ENCODE measurements around the gene ORC3.
"Not testable (repeated sequence)": the region's sequence is repeated elsewhere in the genome, so short reads cannot be mapped to it uniquely, and the experiment has no call there.

The ORC3 gene

DNA sequence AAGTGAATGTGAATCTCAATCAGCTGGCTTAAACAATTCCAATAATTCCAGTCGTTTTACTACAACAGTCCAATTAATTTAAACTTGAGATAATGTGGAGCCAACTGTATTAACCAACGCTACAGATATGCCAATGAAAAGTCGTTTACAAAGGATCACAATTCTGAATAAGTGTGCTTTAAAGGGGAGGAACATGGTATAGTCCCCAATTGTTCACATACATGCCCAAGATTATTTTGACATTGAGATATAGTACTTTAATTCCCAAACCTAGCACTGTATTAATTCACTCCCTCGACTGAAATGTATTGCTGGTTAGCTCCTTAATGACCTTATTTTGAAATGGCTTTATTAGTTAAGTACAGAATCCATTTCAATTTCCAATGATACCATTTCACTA, 109.6 kb downstream of the ORC3 start:
- no peak for DNase-seq

DNA sequence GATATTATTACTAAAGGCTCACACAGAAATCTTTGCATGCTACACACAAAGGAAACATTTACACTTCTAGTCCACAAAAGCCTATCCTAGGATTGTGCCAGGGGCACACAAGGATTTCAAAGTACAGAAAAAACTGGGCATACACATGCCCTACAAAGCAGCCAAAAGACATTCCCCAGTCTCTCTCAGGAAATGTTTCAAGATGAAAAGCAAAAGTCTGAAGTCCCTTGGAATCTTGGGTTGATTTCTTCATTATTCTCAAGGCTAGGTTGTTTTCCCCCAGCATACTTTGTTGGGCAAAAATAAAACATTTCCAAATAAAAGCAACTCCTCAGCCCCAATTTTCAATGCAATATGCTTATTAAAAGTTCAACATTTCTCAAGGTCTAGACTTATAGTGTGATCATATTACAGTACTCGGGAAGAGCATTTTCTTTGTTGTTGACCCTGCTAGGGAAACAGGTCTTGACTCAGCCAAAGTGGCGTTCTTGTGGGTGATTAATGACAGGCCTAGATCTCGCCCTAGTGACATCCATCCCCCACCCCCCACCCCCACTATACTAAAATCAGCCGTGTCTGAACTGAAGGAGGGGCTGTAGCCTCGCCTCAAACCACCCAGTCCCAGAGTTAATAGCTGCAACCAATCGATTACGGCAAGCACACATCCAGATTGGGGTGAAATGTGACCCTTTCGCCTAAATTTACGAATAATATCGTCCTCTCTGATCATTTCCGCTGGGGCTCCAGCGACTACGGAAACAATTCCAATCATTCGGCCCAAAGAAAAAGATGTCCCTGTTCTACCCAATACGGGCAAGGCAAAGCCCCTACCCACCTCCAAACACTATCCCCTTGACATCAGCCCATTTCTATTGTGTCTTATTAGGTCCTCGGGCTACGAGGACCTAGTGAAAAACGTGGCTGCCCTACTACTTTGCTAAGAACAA, 110.7 kb downstream of the ORC3 start:
- DNase-seq, result peak; percentile 30 to 48

DNA sequence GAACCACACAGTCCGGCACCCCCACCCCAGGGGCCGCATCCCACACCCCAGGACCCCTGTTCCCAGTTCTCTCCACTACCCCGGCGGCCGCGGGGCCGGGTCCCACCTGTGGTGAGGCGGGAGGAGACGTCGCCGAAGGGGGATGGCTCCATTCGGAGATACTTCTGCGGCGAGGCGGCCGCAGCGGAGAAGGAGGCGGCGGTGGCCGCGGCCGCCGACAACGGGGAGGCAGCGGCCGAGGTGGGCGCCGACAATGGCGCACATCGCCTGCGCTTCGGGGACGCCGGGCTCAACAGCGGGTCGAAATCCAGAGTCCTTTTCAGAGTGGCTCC, 111.4 kb downstream of the ORC3 start:
- DNase-seq, result peak; percentile 28 to 46

DNA sequence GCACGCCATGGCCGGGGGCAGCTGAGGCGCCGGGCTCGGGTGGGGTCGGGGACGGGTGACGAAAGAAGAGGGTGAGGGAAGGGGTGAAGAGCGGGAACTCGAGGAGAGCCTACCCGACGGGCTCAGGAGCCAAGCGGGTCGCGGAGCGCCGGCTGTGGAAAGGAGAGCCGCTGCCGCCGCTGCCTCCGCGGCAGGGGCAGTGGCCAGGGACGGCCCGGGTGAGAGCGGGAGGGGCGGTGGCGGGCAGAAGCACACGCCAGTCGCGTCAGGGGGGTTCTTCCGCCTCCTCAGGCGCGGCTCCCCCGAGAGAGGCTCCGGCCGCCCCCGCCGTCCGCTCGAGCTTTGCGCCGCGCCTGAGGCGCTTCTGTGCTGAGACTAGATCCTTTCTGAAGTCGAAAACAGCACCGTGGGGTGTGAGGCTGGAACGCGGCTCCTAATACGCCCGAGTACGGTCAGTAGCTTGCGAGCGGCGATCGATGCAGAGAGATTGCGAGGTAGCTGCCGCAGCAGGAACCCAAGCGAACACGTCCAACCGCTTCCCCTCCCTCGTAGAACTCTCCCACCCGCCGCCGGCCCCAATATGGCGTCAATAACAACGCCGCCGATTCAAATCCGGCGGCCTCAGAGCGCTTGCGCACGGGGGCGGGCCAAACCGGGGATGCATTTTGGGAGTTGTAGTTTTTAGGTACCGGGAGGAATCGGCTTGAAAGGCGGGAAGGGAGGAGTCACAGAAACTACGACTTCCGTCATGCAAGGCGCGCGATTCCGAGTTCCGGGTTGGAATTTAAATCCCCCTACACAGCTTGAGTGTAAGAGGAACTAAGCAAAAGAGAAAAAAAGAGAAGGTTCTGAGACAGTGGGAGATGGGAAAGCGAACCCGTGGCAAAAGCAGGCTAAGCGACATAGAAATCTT, 112.0 kb downstream of the ORC3 start, which contains the start of gene AKIRIN2:
Gene AKIRIN2, minus strand, starts transcription at position 558 of the 913 bp plus-strand sequence. Its CDS starts 549 bp downstream, at position 9.
- peak; percentile 96 to 97 for DNase-seq

DNA sequence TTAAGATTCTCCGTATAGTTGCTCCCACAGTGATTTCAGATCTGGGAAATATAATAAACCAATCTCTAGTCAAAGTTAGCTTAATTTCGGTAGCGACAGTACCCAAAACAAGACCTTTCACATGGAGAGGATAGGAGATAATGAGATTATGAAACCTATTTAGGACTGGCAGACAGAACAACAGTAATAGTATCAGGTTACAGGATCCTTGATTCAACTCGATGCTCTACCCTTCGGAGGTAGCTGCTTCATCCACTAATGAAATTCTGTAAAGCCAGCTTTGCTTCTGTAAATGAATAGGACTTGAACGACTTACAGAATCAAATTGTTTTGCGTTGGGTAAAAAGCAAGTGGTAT, 112.6 kb downstream of the ORC3 start:
- DNase-seq, result no peak

DNA sequence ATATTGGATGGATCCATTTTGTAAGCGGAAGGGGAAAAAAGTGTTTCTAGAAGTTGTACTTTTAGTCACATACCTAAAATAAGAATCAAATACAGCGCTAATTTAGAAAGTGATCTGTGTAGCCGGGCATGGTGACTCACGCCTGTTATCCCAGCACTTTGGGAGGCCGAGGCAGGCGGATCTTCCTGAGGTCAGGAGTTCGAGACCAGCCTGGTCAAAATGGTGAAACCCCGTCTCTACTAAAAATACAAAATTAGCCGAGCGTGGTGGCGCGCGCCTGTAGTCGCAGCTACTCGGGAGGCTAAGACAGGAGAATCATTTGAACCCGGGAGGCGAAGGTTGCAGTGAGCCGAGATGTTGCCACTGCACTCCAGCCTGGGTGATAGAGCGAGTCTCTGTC, 113.1 kb downstream of the ORC3 start:
- DNase-seq, result not testable (repeated sequence)

DNA sequence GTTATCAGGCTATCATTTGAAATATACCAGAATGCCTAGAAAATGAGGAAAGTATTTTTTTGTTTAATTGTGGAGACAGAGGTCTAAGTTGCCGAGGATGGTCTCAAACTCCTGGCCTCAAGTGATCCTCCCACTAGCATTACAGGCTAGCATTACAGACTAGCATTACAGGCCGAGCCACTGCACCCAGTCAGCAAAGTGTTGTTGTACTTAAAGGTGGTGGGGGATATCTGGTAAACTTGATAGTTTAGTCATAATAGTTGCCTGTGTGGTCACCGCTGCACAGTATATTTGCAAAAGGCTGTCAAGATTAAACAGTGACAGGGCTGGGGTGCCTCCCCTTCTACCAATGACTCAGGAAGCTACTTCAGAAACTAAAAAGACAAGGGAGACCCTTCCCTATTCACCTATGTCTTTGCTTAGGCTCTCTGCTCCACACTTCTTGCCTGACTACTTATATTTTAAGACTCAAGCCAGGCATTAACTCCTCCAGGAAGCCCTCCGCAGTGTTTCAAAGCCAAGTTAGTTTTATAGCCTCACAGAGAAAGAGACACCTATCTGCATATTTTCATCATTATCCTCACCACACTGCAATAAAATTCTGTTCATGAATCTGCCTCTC, 115.2 kb downstream of the ORC3 start:
- peak; percentile 35 to 48 for DNase-seq

DNA sequence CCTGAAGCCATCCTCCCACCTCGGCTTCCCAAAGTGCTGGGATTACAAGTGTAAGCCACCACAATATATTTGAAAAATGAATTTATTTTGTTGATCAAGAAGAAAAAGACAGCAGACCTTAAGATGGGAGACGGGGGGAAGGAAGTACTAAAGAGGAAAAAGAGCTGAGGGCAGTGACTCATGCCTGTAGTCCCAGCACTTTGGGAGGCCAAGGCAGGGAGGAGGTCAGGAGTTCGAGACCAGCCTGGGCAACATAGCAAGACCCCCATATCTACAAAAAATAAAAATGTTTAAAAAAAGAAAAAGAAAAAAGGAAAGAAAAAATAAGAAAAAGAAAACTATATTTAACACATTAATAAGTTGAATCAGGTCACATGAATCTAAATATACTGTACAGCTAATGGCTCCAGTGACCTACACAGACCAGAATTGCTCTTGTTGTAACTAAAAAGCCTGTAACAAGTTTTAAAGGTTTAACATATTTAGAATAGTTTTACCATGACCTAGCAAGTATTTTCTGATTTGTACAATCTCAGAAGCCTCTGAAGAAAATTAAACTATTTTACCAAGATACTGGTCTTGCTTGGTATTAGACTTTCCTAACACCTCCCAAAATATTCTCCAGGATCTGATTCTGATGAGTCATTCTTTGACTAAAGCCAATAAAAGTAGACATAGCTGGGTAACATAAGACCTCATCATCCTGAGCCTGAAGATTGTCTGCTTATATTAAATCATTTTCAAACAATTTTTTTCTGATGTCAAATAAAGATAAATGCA, 116.4 kb downstream of the ORC3 start:
- DNase-seq, result no peak

- not testable (repeated sequence) for DNase-seq
Measured at GRCh38 chr6:87708581-87709427, 118.9 kb downstream of the ORC3 start.

DNA sequence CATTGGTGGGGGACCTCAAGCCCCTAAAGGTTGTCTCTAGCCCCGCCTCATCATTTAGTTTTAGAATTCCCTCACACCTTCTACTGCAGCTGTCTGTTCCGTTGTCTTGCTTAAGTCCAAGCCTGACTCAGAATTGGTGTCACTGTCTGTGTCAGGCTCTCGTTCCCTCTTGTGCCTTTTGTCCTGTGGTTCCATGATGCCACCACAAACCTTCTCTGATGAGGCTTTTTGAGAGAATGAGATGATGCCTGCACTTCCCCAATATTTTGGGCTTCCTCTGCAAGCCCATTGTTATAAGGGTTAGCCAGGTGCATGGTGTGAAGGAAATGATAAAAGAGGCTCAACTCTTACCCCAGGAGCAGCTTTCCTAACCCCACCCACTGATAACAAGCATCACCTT, 120.2 kb downstream of the ORC3 start:
- DNase-seq, result no peak

DNA sequence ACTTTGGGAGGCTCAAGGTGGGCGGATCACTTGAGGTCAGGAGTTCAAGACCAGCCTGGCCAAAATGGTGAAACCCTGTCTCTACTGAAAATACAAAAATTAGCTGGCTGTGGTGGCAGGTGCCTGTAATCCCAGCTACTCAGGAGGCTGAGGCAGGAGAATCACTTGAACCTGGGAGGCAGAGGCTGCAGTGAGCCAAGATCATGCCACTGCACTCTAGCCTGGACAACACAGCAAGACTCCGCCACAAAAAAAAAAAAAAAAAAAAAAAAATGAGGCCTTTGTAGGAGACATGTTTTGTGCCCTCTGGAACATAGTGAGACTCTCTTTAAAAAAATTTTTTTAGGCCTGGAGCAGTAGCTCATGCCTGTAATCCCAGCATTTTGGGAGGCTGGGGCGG, 122.8 kb downstream of the ORC3 start:
- DNase-seq, result not testable (repeated sequence)

GRCh38 chr6:87714093-87714842, 124.3 kb downstream of the ORC3 start:
- DNase-seq, result no peak

Data from stimulated activated CD4-positive, alpha-beta T cell treated with anti-CD3 and anti-CD28 coated beads, Interleukin-2, amount 100 ng/mL, for 24 hours (primary cell).